ENCODE data around the gene ARL13B. TPM values are rescaled to one million over a fixed set of nuclear protein-coding genes. Genes with fewer than 3 reads are reported as not detected.
A peak's percentile ranks its signal among the peaks of the same experiment; 100 is the strongest.

ARL13B gene
- total RNA-seq, 1 experiment from 2014 or later, result 7.6 TPM

- DNase-seq, result no peak
- no peak overlapping the region for H3K4me3 Mint-ChIP-seq (ENCODE audit: unreplicated experiment)
- no peaks in the 10 kb centered on the region for H3K36me3 ChIP-seq (ENCODE audit: control insufficient read depth, insufficient read depth, low read length)
- ChIA-PET CTCF (no interaction called here), POLR2A (no interaction called here)
- no peaks in the 10 kb centered on the region for H3K4me1 Mint-ChIP-seq (ENCODE audit: low read depth, unreplicated experiment)
- no peak for TF ChIP-seq CTCF (IDR thresholded peaks at IDR 0.05; ENCODE audit: insufficient read depth in 1 of 2, low read depth in 1 of 2, low read length in 1 of 2, severe bottlenecking in 1 of 2, unreplicated experiment in 1 of 2)
- peaks cover 4% of the 10 kb centered on the region; the same call in 1 of the 2 replicates for H3K4me1 ChIP-seq
- no peaks in the 10 kb centered on the region for H3K27me3 ChIP-seq (replicated peaks; ENCODE audit: control insufficient read depth, insufficient read depth, low read length)
- H3K27ac Mint-ChIP-seq (ENCODE audit: unreplicated experiment), result no peak overlapping the region
- intact Hi-C loops (cut with micrococcal nuclease; ENCODE audit: unreplicated experiment), result no loop called here
- no peak overlapping the region for H3K4me3 ChIP-seq (ENCODE audit: low read depth, low read length)
- no peaks in the 10 kb centered on the region for H3K27me3 Mint-ChIP-seq (ENCODE audit: insufficient read depth, unreplicated experiment)
- no peaks in the 10 kb centered on the region for H3K36me3 Mint-ChIP-seq (ENCODE audit: insufficient read depth, unreplicated experiment)
- H3K9me3 ChIP-seq, result no peaks in the 10 kb centered on the region
- H3K9me3 Mint-ChIP-seq (ENCODE audit: unreplicated experiment), result no peaks in the 10 kb centered on the region
- no TSS peak for BruUV-seq (replicated peaks)
Measured at GRCh38 chr3:94024385-94024784, 44.4 kb downstream of the ARL13B start.

GRCh38 chr3:94026623-94027022 is 46.7 kb downstream of the ARL13B start:
- H3K27ac Mint-ChIP-seq (ENCODE audit: unreplicated experiment), result no peak overlapping the region
- no peaks in the 10 kb centered on the region for H3K9me3 Mint-ChIP-seq (ENCODE audit: unreplicated experiment)
- Histone ChIP-seq H3K27me3 (replicated peaks; ENCODE audit: control insufficient read depth, insufficient read depth, low read length) (no peaks in the 10 kb centered on the region), H3K4me3 (ENCODE audit: low read depth, low read length) (no peak overlapping the region), H3K9me3 (no peaks in the 10 kb centered on the region), H3K4me1 (peaks cover 4% of the 10 kb centered on the region; the same call in 1 of the 2 replicates), H3K36me3 (ENCODE audit: control insufficient read depth, insufficient read depth, low read length) (no peaks in the 10 kb centered on the region)
- H3K4me1 Mint-ChIP-seq (ENCODE audit: low read depth, unreplicated experiment), result no peaks in the 10 kb centered on the region
- H3K36me3 Mint-ChIP-seq (ENCODE audit: insufficient read depth, unreplicated experiment), result no peaks in the 10 kb centered on the region
- H3K27me3 Mint-ChIP-seq (ENCODE audit: insufficient read depth, unreplicated experiment), result no peaks in the 10 kb centered on the region
- POLR2A ChIA-PET, result no interaction called here
- CTCF ChIA-PET, result no interaction called here
- DNase-seq, result no peak
- TF ChIP-seq CTCF (IDR thresholded peaks at IDR 0.05; ENCODE audit: insufficient read depth in 1 of 2, low read depth in 1 of 2, low read length in 1 of 2, severe bottlenecking in 1 of 2, unreplicated experiment in 1 of 2), result no peak
- no TSS peak for BruUV-seq (replicated peaks)
- intact Hi-C loops (cut with micrococcal nuclease; ENCODE audit: unreplicated experiment), result no loop called here
- H3K4me3 Mint-ChIP-seq (ENCODE audit: unreplicated experiment), result no peak overlapping the region

- Mint-ChIP-seq H3K4me3 (ENCODE audit: unreplicated experiment) (no peak within 1 kb of the TSS), H3K27me3 (ENCODE audit: insufficient read depth, unreplicated experiment) (no peaks in the 10 kb centered on the region), H3K27ac (ENCODE audit: unreplicated experiment) (no peak within 1 kb of the TSS), H3K4me1 (ENCODE audit: low read depth, unreplicated experiment) (no peaks in the 10 kb centered on the region), H3K9me3 (ENCODE audit: unreplicated experiment) (no peaks in the 10 kb centered on the region), H3K36me3 (ENCODE audit: insufficient read depth, unreplicated experiment) (no peaks in the 10 kb centered on the region)
- ChIA-PET CTCF (no interaction called here), POLR2A (no interaction called here)
- Histone ChIP-seq H3K4me1 (peaks cover 4% of the 10 kb centered on the region; the same call in 1 of the 2 replicates), H3K36me3 (ENCODE audit: control insufficient read depth, insufficient read depth, low read length) (no peaks in the 10 kb centered on the region), H3K27me3 (replicated peaks; ENCODE audit: control insufficient read depth, insufficient read depth, low read length) (no peaks in the 10 kb centered on the region), H3K9me3 (no peaks in the 10 kb centered on the region), H3K4me3 (ENCODE audit: low read depth, low read length) (no peak within 1 kb of the TSS)
- DNase-seq, result peak in 1 of 2 experiments; percentile 2
- BruUV-seq (replicated peaks), result no TSS peak
- intact Hi-C loops (cut with micrococcal nuclease; ENCODE audit: unreplicated experiment), result no loop called here
- TF ChIP-seq CTCF (IDR thresholded peaks at IDR 0.05; ENCODE audit: insufficient read depth in 1 of 2, low read depth in 1 of 2, low read length in 1 of 2, severe bottlenecking in 1 of 2, unreplicated experiment in 1 of 2), result no peak
Measured at GRCh38 chr3:94028093-94028837, 48.3 kb downstream of the ARL13B start, which contains the start of gene STX19. Gene STX19, minus strand, starts transcription at chr3:94028597. Its CDS starts 13,328 bp downstream, at chr3:94015269.
